HepG2 (cell line): ENCODE results near the gene GINS2. TPM values are rescaled to one million over a fixed set of nuclear protein-coding genes. Genes with fewer than 3 reads are reported as not detected.
A peak's percentile ranks its signal among the peaks of the same experiment; 100 is the strongest.

ENCODE experiments used
- ATAC-seq: fragments of 200-7000 bp; cut with Tn5 transposase; 3 replicates; pipeline ENCODE4 v1.9.1; 2020; ENCODE audit warnings: mild to moderate bottlenecking, moderate library complexity
- BruUV-seq: library from RNA; stranded (reverse); fragments of 400-500 nt; replicated peaks from 2 replicates; lab custom pipeline; 2021; lab: Mats Ljungman, UMichigan
- CTCF ChIA-PET: fragments of 300-600 bp; formaldehyde crosslinking; extraction: SDS; loops from one replicate; lab custom pipeline; 2021; ENCODE audit warnings: low total read pairs, inconsistent platforms, low intra/inter-chr PET ratio; lab: Yijun Ruan, JAX
- POLR2A ChIA-PET: fragments of 350-600 bp; sonication (Branson Sonifier 250); formaldehyde crosslinking; loops from one replicate; lab custom pipeline; 2020; ENCODE audit warnings: antibody characterized with exemption, inconsistent platforms; lab: Yijun Ruan, JAX
- DNase-seq: peaks from one replicate; pipeline ENCODE4 v3.0.0-alpha.2; 2015; ENCODE audit warnings: low spot score
- FAIRE-seq: peaks from 3 replicates; lab custom pipeline; 2011; peaks lifted over from hg19 to GRCh38; lab: Jason Lieb, UNC
- H2AFZ ChIP-seq: one replicate; pipeline ENCODE4 v1.6.1; 2011; ENCODE audit warnings: low read length, inconsistent platforms
- H3K27ac ChIP-seq: fragments of 300-600 bp; 3 replicates; pipeline ENCODE4 v1.8.0; 2011; ENCODE audit warnings: mixed run types, mild to moderate bottlenecking, mixed read lengths, low read length, inconsistent platforms; ENCODE audit not compliant: insufficient read depth; ENCODE audit errors: extremely low read length
- H3K27me3 ChIP-seq, 2 experiments: fragments of 200-600 bp in 1 of 2; 2 replicates in 1 of 2; 3 replicates in 1 of 2; pipeline versions ENCODE4 v1.6.0 to v1.8.0; 2011; ENCODE audit warnings: low read length in 2 of 2, mild to moderate bottlenecking in 2 of 2, moderate library complexity in 2 of 2, inconsistent platforms in 1 of 2; ENCODE audit not compliant: insufficient read depth in 2 of 2, control insufficient read depth in 1 of 2
- H3K36me3 ChIP-seq, 2 experiments: fragments of 200-600 bp in 1 of 2; replicated peaks in 1 of 2; 2 replicates in 1 of 2; 3 replicates in 1 of 2; pipeline versions ENCODE4 v1.5.1 to v1.8.0; 2011; ENCODE audit warnings: low read length in 2 of 2, inconsistent platforms in 1 of 2; ENCODE audit not compliant: insufficient read depth in 2 of 2, control insufficient read depth in 1 of 2
- H3K4me1 ChIP-seq: 2 replicates; pipeline ENCODE4 v1.5.1; 2012; ENCODE audit warnings: low read length, inconsistent platforms; ENCODE audit not compliant: insufficient read depth
- H3K4me2 ChIP-seq: 2 replicates; pipeline ENCODE4 v1.6.0; 2011; ENCODE audit warnings: low read depth, low read length, inconsistent platforms
- H3K4me3 ChIP-seq, 3 experiments: fragments of 200-600 bp in 1 of 3; sonication (generic), shearing (Covaris generic) in 1 of 3; replicated peaks in 1 of 3; 2 replicates each; pipeline ENCODE4 v1.5.1; 2011 to 2016; ENCODE audit warnings: low read length in 3 of 3, inconsistent platforms in 2 of 3, low read depth in 2 of 3, mild to moderate bottlenecking in 2 of 3, control low read depth in 1 of 3, mixed read lengths in 1 of 3; ENCODE audit not compliant: insufficient read depth in 1 of 3
- H3K79me2 ChIP-seq: one replicate; pipeline ENCODE4 v1.6.1; 2011; ENCODE audit warnings: low read length, inconsistent platforms; ENCODE audit not compliant: insufficient read depth
- H3K9ac ChIP-seq: 2 replicates; pipeline ENCODE4 v1.6.0; 2011; ENCODE audit warnings: mild to moderate bottlenecking, low read depth, low read length, inconsistent platforms; ENCODE audit not compliant: insufficient read depth
- H3K9me3 ChIP-seq: 2 replicates; pipeline ENCODE4 v1.5.1; 2012; ENCODE audit warnings: mild to moderate bottlenecking, low read length
- H4K20me1 ChIP-seq: 2 replicates; pipeline ENCODE4 v1.6.0; 2011; ENCODE audit warnings: inconsistent platforms, mild to moderate bottlenecking, low read length, moderate library complexity; ENCODE audit not compliant: insufficient read depth
- AKNA ChIP-seq: sonication (generic); formaldehyde crosslinking; IDR thresholded peaks from 2 replicates; pipeline ENCODE4 v1.4.0; 2020; ENCODE audit warnings: missing genetic modification reagents, borderline replicate concordance
- BHLHE40 ChIP-seq: IDR thresholded peaks from 2 replicates; pipeline ENCODE4 v1.6.1; 2011; ENCODE audit warnings: low read length, improper control_type of control experiment
- GRHL1 ChIP-seq: sonication (generic); formaldehyde crosslinking; conservative IDR thresholded peaks from 2 replicates; pipeline ENCODE4 v1.8.0; 2022; ENCODE audit warnings: missing genetic modification reagents
- HDAC1 ChIP-seq: sonication (generic); formaldehyde crosslinking; IDR thresholded peaks from 2 replicates; pipeline ENCODE4 v1.5.1; 2020; ENCODE audit warnings: mild to moderate bottlenecking, missing genetic modification reagents
- HNRNPH1 ChIP-seq: fragments of 200-400 bp; formaldehyde crosslinking; optimal IDR thresholded peaks from 2 replicates; pipeline ENCODE3; 2017; ENCODE audit warnings: mild to moderate bottlenecking, low read depth, low read length
- HNRNPLL ChIP-seq: fragments of 200-400 bp; formaldehyde crosslinking; IDR thresholded peaks from 2 replicates; pipeline ENCODE4 v1.6.1; 2017; ENCODE audit warnings: mild to moderate bottlenecking, low read depth, low read length; ENCODE audit not compliant: poor library complexity, severe bottlenecking
- MED1 ChIP-seq: sonication (generic); formaldehyde crosslinking; IDR thresholded peaks from 2 replicates; pipeline ENCODE4 v1.4.0; 2020; ENCODE audit warnings: missing genetic modification reagents
- SAP130 ChIP-seq: IDR thresholded peaks from 2 replicates; pipeline ENCODE4 v1.6.1; 2016; ENCODE audit warnings: low read depth
- SP1 ChIP-seq, 2 experiments: fragments of 450-650 bp in 1 of 2; sonication (generic) in 1 of 2; formaldehyde crosslinking in 1 of 2; IDR thresholded peaks; 2 replicates each; pipeline versions ENCODE4 v1.4.0 to v1.6.1; 2016 to 2020; ENCODE audit warnings: missing genetic modification reagents in 1 of 2
- STAT5B ChIP-seq: sonication (generic); formaldehyde crosslinking; IDR thresholded peaks from 2 replicates; pipeline ENCODE4 v1.4.0; 2020; ENCODE audit warnings: missing genetic modification reagents
- TOPORS ChIP-seq: sonication (generic); formaldehyde crosslinking; IDR thresholded peaks from 2 replicates; pipeline ENCODE4 v1.8.0; 2023; ENCODE audit warnings: mild to moderate bottlenecking, missing genetic modification reagents
- ZBTB49 ChIP-seq: sonication (generic); formaldehyde crosslinking; IDR thresholded peaks from 2 replicates; pipeline ENCODE4 v1.4.0; 2020; ENCODE audit warnings: missing genetic modification reagents, borderline replicate concordance
- ZNF335 ChIP-seq: sonication (generic); formaldehyde crosslinking; IDR thresholded peaks from 2 replicates; pipeline ENCODE4 v1.4.0; 2020; ENCODE audit warnings: missing genetic modification reagents
- ZNF451 ChIP-seq: sonication (generic); formaldehyde crosslinking; IDR thresholded peaks from 2 replicates; pipeline ENCODE4 v1.5.0; 2020; ENCODE audit warnings: mild to moderate bottlenecking, missing genetic modification reagents
- ZNF546 ChIP-seq: sonication (generic); formaldehyde crosslinking; conservative IDR thresholded peaks from 2 replicates; pipeline ENCODE4 v1.8.1; 2023; ENCODE audit warnings: mild to moderate bottlenecking, missing genetic modification reagents
- ZNF709 ChIP-seq: sonication (generic); formaldehyde crosslinking; IDR thresholded peaks from 2 replicates; pipeline ENCODE4 v1.5.0; 2020; ENCODE audit warnings: mild to moderate bottlenecking, missing genetic modification reagents
- WGBS: methylation state at CpG from one replicate; pipeline ENCODE4 v1.1.6; 2017; ENCODE audit warnings: low lambda C conversion rate; 5-methylcytosine and 5-hydroxymethylcytosine counted together
- in situ Hi-C: cut with HindIII; loops from 2 replicates; pipeline ENCODE4 v1.10.0; 2017; ENCODE audit warnings: low pct_unique_long_range_greater_than_20kb; ENCODE audit not compliant: extremely low pct_ligation_motif_present
- intact Hi-C: fragments of 100-400 bp; cut with micrococcal nuclease; formaldehyde crosslinking; loops from one replicate; pipeline ENCODE4 v1.10.0; 2022; ENCODE audit not compliant: unreplicated experiment
- polyA plus RNA-seq, 8 experiments: library from polyadenylated mRNA; depleted of rRNA in 3 of 8; stranded (reverse) in 7 of 8; unstranded in 1 of 8; fragments of >200 nt; fragmentation: Illumina TruSeq in 4 of 8; extraction: Trizol in 4 of 8; gene quantifications; 2 replicates each; pipeline versions ENCODE4 v1.2.1 to v1.2.3, GENCODE V29; 2011 to 2016; ENCODE audit warnings: low read depth in 4 of 8, missing spikeins in 1 of 8, mixed read lengths in 1 of 8; ENCODE audit not compliant: insufficient read depth in 1 of 8
- total RNA-seq, 5 experiments: library from RNA; depleted of rRNA; stranded (reverse); fragments of >200 nt; fragmentation: Illumina TruSeq; extraction: Trizol; gene quantifications; 2 replicates each; pipeline ENCODE4 v1.2.3, GENCODE V29; 2016; ENCODE audit warnings: low read depth in 1 of 5

GINS2 gene
- total and polyA plus RNA-seq, 2 of the 13 experiments (the other 11 are each of a cell fraction or from before 2014, with no cell fraction given), result 10.6 to 48.3 TPM

GRCh38 chr16:85735225-85735635, 46.5 kb upstream of the GINS2 start:
- Histone ChIP-seq H3K79me2 (no peaks in the 10 kb centered on the region), H3K27ac (no peak overlapping the region), H3K9ac (no peak overlapping the region), H3K4me3 (no peak overlapping the region), H3K4me1 (peaks cover 45% of the 10 kb centered on the region), H4K20me1 (no peaks in the 10 kb centered on the region), H3K27me3 (peaks cover 8 to 19% of the 10 kb centered on the region in 2 experiments; a peak in 4 of 5 replicates), H3K4me2 (peak overlapping the region; percentile 4; the same call in 1 of the 2 replicates), H2AFZ (no peak overlapping the region), H3K9me3 (no peaks in the 10 kb centered on the region), H3K36me3 (no peaks in the 10 kb centered on the region)
- in situ Hi-C loops, result no loop called here
- intact Hi-C loops, result no loop called here
- DNase-seq, result no peak
- FAIRE-seq, result no peak
- CTCF ChIA-PET, result no interaction called here
- WGBS, result 34% methylated on average over 14 of the region's 14 CpGs
- POLR2A ChIA-PET, result no interaction called here
- peak; percentile 22 for ATAC-seq
- no TSS peak for BruUV-seq
- TF ChIP-seq HNRNPLL (no peak), SP1 (IDR thresholded peaks at IDR 0.05) (no peak), SP1 (CRISPR knock-in tag; IDR thresholded peaks at IDR 0.05) (no peak), HDAC1 (CRISPR knock-in tag) (no peak), TOPORS (CRISPR knock-in tag) (no peak), AKNA (CRISPR knock-in tag) (no peak), HNRNPH1 (no peak), ZNF709 (CRISPR knock-in tag) (no peak), ZNF546 (CRISPR knock-in tag) (no peak), ZNF451 (CRISPR knock-in tag) (no peak), ZNF335 (CRISPR knock-in tag) (no peak), MED1 (CRISPR knock-in tag) (no peak), ZBTB49 (CRISPR knock-in tag) (no peak), BHLHE40 (0 out of 2 replicates have a peak, but pooled peaks have one; percentile 29), STAT5B (CRISPR knock-in tag) (no peak), SAP130 (0 out of 2 replicates have a peak, but pooled peaks have one; percentile 7), GRHL1 (no peak)
